MCF 10A (cell line): ENCODE measurements around the gene CALML3. TPM values are rescaled to one million over a fixed set of nuclear protein-coding genes. Genes with fewer than 3 reads are reported as not detected.

Experiments used
- BruUV-seq: library from RNA; stranded (reverse); fragments of 400-500 nt; replicated peaks from 2 replicates; lab custom pipeline; 2021; lab: Mats Ljungman, UMichigan
- CTCF ChIA-PET: fragments of 300-600 bp; sonication (Branson Sonifier 250); formaldehyde crosslinking; extraction: SDS; loops from one replicate; lab custom pipeline; 2021; ENCODE audit warnings: antibody characterized with exemption, inconsistent platforms; lab: Yijun Ruan, JAX
- POLR2A ChIA-PET: fragments of 300-600, 350-650 bp; sonication (Branson Sonifier 250); formaldehyde crosslinking; extraction: SDS; loops from one replicate; lab custom pipeline; 2020; ENCODE audit warnings: antibody characterized with exemption, inconsistent platforms; lab: Yijun Ruan, JAX
- DNase-seq: peaks from one replicate; pipeline ENCODE4 v3.0.0-alpha.2; 2018; ENCODE audit not compliant: unreplicated experiment
- H3K27ac Mint-ChIP-seq: one replicate; pipeline ENCODE4 v1.8.0; 2022; ENCODE audit warnings: mild to moderate bottlenecking, low read depth, mixed read lengths; ENCODE audit not compliant: unreplicated experiment
- H3K27me3 Mint-ChIP-seq: one replicate; pipeline ENCODE4 v1.8.0; 2022; ENCODE audit warnings: mixed read lengths; ENCODE audit not compliant: insufficient read depth, unreplicated experiment
- H3K36me3 Mint-ChIP-seq: one replicate; pipeline ENCODE4 v1.8.0; 2022; ENCODE audit warnings: mild to moderate bottlenecking, moderate library complexity, mixed read lengths; ENCODE audit not compliant: insufficient read depth, unreplicated experiment
- H3K4me1 Mint-ChIP-seq: one replicate; pipeline ENCODE4 v1.8.0; 2022; ENCODE audit warnings: mixed read lengths; ENCODE audit not compliant: insufficient read depth, unreplicated experiment
- H3K4me3 Mint-ChIP-seq: one replicate; pipeline ENCODE4 v1.8.0; 2022; ENCODE audit warnings: mild to moderate bottlenecking, moderate library complexity, mixed read lengths; ENCODE audit not compliant: unreplicated experiment
- H3K9me3 Mint-ChIP-seq: one replicate; pipeline ENCODE4 v1.8.0; 2022; ENCODE audit warnings: mixed read lengths; ENCODE audit not compliant: unreplicated experiment
- intact Hi-C: fragments of 100-400 bp; cut with micrococcal nuclease; formaldehyde crosslinking; loops from 2 replicates; pipeline ENCODE4 v1.14.1; 2022
- total RNA-seq: library from RNA; stranded (reverse); gene quantifications from 2 replicates; pipeline ENCODE4 v1.2.3, GENCODE V29; 2022
- TF ChIP-seq, protein P1 (sequence below): fragments of 200-600 bp; IDR thresholded peaks from one replicate; pipeline ENCODE4 v1.8.0; 2022; ENCODE audit warnings: antibody characterized with exemption, mild to moderate bottlenecking; ENCODE audit not compliant: unreplicated experiment

The CALML3 gene
- total RNA-seq, 1 experiment from 2014 or later: 0.75 TPM

DNA sequence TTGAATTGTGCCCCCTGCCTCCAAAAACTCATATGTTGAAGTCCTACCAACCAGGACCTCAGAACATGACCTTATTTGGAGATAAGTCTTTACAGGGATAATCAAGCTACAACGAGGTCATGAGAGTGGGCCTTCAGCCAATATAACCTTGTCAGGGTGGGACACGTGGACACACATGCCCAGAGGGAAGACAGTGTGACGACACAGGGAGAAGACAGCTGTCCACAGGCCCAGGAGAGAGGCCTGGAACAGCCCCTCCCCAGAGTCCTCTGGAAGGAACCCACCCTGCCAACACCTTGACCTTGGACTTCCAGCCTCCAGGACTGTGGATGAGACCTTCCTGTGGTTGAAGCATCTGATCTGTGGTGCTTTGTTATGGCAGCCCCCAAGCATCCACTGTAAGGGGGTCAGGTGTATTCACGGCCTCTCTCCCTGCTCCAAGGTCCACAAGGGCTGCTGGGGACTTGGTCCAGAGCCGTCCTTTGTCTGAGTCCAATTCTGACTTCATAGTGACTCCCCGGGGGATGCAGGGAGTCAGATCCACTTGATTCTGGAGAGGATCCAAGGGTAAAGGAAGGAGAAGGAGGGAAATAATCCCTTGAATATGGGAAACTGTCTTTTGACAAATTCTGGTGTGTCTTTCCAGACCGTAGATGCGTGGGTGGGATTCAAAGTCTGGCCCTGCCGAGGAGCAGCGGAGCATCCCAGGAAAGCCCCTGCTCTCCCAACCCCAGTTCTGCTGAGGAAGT lies 7.0 kb downstream of the CALML3 start:
- POLR2A ChIA-PET: interaction anchor here (1.4 kb wide), 1 partner anchor 15 kb away, joined by 4 read pairs; no protein-coding TSS in a partner anchor

DNA sequence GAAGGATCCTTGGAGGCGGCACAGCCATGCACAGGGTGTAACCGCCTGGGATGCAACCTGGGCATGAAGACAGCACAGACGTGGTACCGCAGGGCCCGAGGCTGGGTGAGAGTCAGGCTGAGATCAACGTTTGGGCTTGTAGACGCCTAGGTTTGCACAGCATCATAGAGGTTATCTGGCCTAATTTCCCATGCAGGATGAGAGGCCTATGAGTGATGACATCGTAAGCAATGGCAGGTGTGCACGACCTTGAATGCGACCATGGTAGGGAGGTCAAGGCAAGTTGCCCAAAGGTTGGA lies 7.5 kb downstream of the CALML3 start:
- TF ChIP-seq, protein P1, sequence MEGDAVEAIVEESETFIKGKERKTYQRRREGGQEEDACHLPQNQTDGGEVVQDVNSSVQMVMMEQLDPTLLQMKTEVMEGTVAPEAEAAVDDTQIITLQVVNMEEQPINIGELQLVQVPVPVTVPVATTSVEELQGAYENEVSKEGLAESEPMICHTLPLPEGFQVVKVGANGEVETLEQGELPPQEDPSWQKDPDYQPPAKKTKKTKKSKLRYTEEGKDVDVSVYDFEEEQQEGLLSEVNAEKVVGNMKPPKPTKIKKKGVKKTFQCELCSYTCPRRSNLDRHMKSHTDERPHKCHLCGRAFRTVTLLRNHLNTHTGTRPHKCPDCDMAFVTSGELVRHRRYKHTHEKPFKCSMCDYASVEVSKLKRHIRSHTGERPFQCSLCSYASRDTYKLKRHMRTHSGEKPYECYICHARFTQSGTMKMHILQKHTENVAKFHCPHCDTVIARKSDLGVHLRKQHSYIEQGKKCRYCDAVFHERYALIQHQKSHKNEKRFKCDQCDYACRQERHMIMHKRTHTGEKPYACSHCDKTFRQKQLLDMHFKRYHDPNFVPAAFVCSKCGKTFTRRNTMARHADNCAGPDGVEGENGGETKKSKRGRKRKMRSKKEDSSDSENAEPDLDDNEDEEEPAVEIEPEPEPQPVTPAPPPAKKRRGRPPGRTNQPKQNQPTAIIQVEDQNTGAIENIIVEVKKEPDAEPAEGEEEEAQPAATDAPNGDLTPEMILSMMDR: no peak
- BruUV-seq: no TSS peak
- intact Hi-C loops: no loop called here
- Mint-ChIP-seq H3K4me1 (peaks cover 13% of the 10 kb centered on the region), H3K4me3 (no peak overlapping the region), H3K27me3 (no peaks in the 10 kb centered on the region), H3K27ac (no peak overlapping the region), H3K36me3 (no peaks in the 10 kb centered on the region), H3K9me3 (no peaks in the 10 kb centered on the region)
- DNase-seq: no peak
- POLR2A ChIA-PET: no interaction called here
- CTCF ChIA-PET: no interaction called here

More for the DNA sequence above, 7.0 kb downstream of the CALML3 start:
- CTCF ChIA-PET: interaction anchor here (0.6 kb wide), 1 partner anchor 98 kb away, joined by 6 read pairs; no protein-coding TSS in a partner anchor
- TF ChIP-seq, protein P1: no peak
- Mint-ChIP-seq H3K27ac (no peak overlapping the region), H3K27me3 (no peaks in the 10 kb centered on the region), H3K4me3 (no peak overlapping the region), H3K4me1 (peaks cover 13% of the 10 kb centered on the region), H3K36me3 (no peaks in the 10 kb centered on the region), H3K9me3 (no peaks in the 10 kb centered on the region)
- no TSS peak for BruUV-seq
- no peak for DNase-seq
- intact Hi-C loops: no loop called here

DNA sequence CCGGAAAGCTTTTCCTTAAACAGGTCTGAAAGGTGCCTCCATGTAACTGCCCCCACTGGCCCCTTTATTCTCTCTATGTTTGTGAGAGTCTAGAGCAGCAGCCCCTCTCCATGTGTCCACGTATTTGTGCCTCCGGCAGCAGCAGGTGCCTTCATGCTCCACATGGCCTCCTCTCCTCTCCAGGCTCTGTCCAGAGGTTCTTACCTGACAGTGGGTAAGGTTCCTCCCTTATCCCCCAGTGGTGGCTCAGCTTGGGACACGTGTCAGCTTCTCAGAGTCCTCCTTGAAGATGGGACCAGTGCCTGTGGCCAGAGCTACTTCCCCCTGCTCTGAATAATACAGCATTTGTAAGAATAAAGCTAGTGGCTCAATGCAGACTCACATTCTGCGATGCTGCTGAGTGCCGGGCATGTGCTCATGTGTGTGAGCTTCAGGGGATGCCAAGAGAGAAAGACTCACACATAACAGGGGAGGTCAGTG lies 7.9 kb downstream of the CALML3 start:
- Mint-ChIP-seq H3K27me3 (no peaks in the 10 kb centered on the region), H3K4me1 (peaks cover 13% of the 10 kb centered on the region), H3K9me3 (no peaks in the 10 kb centered on the region), H3K36me3 (no peaks in the 10 kb centered on the region), H3K27ac (no peak overlapping the region), H3K4me3 (no peak overlapping the region)
- ChIA-PET CTCF (interaction anchor here (0.6 kb wide), 1 partner anchor 90 kb away, joined by 3 read pairs; no protein-coding TSS in a partner anchor), POLR2A (interaction anchor here (0.8 to 4.0 kb wide), 2 partner anchors 8 to 15 kb away, joined by 3 to 34 read pairs; partner anchors contain the start of gene CALML3)
- no peak for DNase-seq
- TF ChIP-seq, protein P1: no peak
- no TSS peak for BruUV-seq
- intact Hi-C loops: no loop called here

DNA sequence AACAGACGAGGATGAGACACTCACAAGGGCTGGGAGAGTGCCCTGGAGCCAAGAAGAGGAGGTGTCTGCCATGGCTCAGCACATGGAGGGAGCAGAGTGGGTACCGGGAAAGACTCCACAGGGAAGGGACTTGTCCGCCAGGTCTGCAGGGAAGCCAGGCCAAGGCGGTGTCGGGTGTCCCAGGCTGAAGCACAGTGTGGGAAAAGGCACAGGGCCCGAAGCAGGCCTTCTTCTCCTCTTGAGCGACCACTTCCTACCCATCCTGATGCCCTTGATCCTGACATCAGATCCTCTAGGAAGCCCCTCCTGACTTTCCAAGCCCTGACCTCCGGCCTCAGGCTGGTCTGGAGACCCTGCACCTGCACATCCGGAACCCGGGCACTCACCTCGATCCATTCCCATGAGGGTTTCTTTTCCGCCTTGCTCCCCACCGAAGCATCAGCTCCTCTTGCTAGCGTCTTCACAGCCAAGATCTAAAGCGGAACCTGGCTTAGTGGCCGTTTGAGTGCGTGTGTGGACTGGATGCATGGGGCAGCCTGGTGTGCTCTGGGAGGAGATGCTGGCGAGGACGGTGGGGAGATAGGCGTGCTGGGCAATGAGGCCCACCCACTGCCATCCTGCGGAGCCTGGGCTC lies 8.5 kb downstream of the CALML3 start:
- ChIA-PET CTCF (interaction anchor here (0.6 kb wide), 1 partner anchor 89 kb away, joined by 3 read pairs; no protein-coding TSS in a partner anchor), POLR2A (interaction anchor here (0.8 to 4.0 kb wide), 2 partner anchors 8 to 14 kb away, joined by 3 to 34 read pairs; partner anchors contain the start of gene CALML3)
- Mint-ChIP-seq H3K27ac (no peak overlapping the region), H3K4me1 (peaks cover 19% of the 10 kb centered on the region), H3K4me3 (no peak overlapping the region), H3K9me3 (peaks cover 2% of the 10 kb centered on the region), H3K27me3 (no peaks in the 10 kb centered on the region), H3K36me3 (no peaks in the 10 kb centered on the region)
- no TSS peak for BruUV-seq
- intact Hi-C loops: no loop called here
- DNase-seq: no peak
- TF ChIP-seq, protein P1: no peak
